ENCODE data around the gene CC2D1B.

The CC2D1B gene

GRCh38 chr1:52356818-52357355, 9.1 kb downstream of the CC2D1B start:
- Histone ChIP-seq H3K27ac (ENCODE audit: low read depth, low read length) (no peak overlapping the region), H3K4me3 (ENCODE audit: low read length) (no peak overlapping the region), H3K4me2 (ENCODE audit: low read length) (no peak overlapping the region), H3K36me3 (ENCODE audit: control insufficient read depth, low read length) (peaks cover 88% of the 10 kb centered on the region), H3K27me3 (ENCODE audit: control insufficient read depth, low read length) (no peaks in the 10 kb centered on the region), H3K4me1 (ENCODE audit: control insufficient read depth, low read length) (no peaks in the 10 kb centered on the region), H3K9me3 (ENCODE audit: control insufficient read depth, insufficient read depth, low read length) (no peaks in the 10 kb centered on the region), H4K20me1 (ENCODE audit: control insufficient read depth, insufficient read depth, low read depth, low read length) (no peaks in the 10 kb centered on the region), H3K9me2 (replicated peaks; ENCODE audit: control insufficient read depth, low read length) (no peaks in the 10 kb centered on the region), H3F3A (ENCODE audit: control insufficient read depth, insufficient read depth) (no peaks in the 10 kb centered on the region), H3K79me2 (ENCODE audit: control insufficient read depth, low read length) (no peaks in the 10 kb centered on the region)
- TF ChIP-seq CTCF (IDR thresholded peaks at IDR 0.05; ENCODE audit: low read depth, low read length, poor library complexity, severe bottlenecking) (no peak), EZH2phosphoT487 (IDR thresholded peaks at IDR 0.05; ENCODE audit: borderline replicate concordance, low read length) (no peak)

GRCh38 chr1:52355847-52356505, 10.0 kb downstream of the CC2D1B start:
- Histone ChIP-seq H3K36me3 (ENCODE audit: control insufficient read depth, low read length) (peaks cover 84% of the 10 kb centered on the region), H3K4me1 (ENCODE audit: control insufficient read depth, low read length) (no peaks in the 10 kb centered on the region), H4K20me1 (ENCODE audit: control insufficient read depth, insufficient read depth, low read depth, low read length) (no peaks in the 10 kb centered on the region), H3K79me2 (ENCODE audit: control insufficient read depth, low read length) (no peaks in the 10 kb centered on the region), H3K4me3 (ENCODE audit: low read length) (no peak overlapping the region), H3K4me2 (ENCODE audit: low read length) (no peak overlapping the region), H3K27ac (ENCODE audit: low read depth, low read length) (no peak overlapping the region), H3K9me3 (ENCODE audit: control insufficient read depth, insufficient read depth, low read length) (no peaks in the 10 kb centered on the region), H3K27me3 (ENCODE audit: control insufficient read depth, low read length) (no peaks in the 10 kb centered on the region), H3K9me2 (replicated peaks; ENCODE audit: control insufficient read depth, low read length) (no peaks in the 10 kb centered on the region), H3F3A (ENCODE audit: control insufficient read depth, insufficient read depth) (no peaks in the 10 kb centered on the region)
- TF ChIP-seq CTCF (IDR thresholded peaks at IDR 0.05; ENCODE audit: low read depth, low read length, poor library complexity, severe bottlenecking) (no peak), EZH2phosphoT487 (IDR thresholded peaks at IDR 0.05; ENCODE audit: borderline replicate concordance, low read length) (no peak)

GRCh38 chr1:52355436-52355835, 10.6 kb downstream of the CC2D1B start:
- H3F3A ChIP-seq (ENCODE audit: control insufficient read depth, insufficient read depth) = no peaks in the 10 kb centered on the region
- no peak overlapping the region for H3K27ac ChIP-seq (ENCODE audit: low read depth, low read length)
- H3K4me1 ChIP-seq (ENCODE audit: control insufficient read depth, low read length) = no peaks in the 10 kb centered on the region
- H3K36me3 ChIP-seq (ENCODE audit: control insufficient read depth, low read length) = peaks cover 80% of the 10 kb centered on the region
- no peak overlapping the region for H3K4me3 ChIP-seq (ENCODE audit: low read length)
- no peaks in the 10 kb centered on the region for H3K9me3 ChIP-seq (ENCODE audit: control insufficient read depth, insufficient read depth, low read length)
- TF ChIP-seq CTCF (IDR thresholded peaks at IDR 0.05; ENCODE audit: low read depth, low read length, poor library complexity, severe bottlenecking) = no peak
- no peak overlapping the region for H3K4me2 ChIP-seq (ENCODE audit: low read length)
- H3K79me2 ChIP-seq (ENCODE audit: control insufficient read depth, low read length) = no peaks in the 10 kb centered on the region
- no peaks in the 10 kb centered on the region for H3K27me3 ChIP-seq (ENCODE audit: control insufficient read depth, low read length)
- H4K20me1 ChIP-seq (ENCODE audit: control insufficient read depth, insufficient read depth, low read depth, low read length) = no peaks in the 10 kb centered on the region
- no peaks in the 10 kb centered on the region for H3K9me2 ChIP-seq (replicated peaks; ENCODE audit: control insufficient read depth, low read length)

All from DOHH2 (cell line).